B cell (primary cell): ENCODE measurements around the gene LDHAL6A. TPM values are rescaled to one million over a fixed set of nuclear protein-coding genes. Genes with fewer than 3 reads are reported as not detected.

Experiments used
- ATAC-seq: fragments of 200-7000 bp; cut with Tn5 transposase; one replicate; pipeline ENCODE4 v1.10.0; 2021; ENCODE audit warnings: low read depth, mild to moderate bottlenecking, moderate number of reproducible peaks, moderate library complexity
- CTCF ChIA-PET: fragments of 350-600 bp; sonication (Branson Sonifier 250); formaldehyde crosslinking; loops from one replicate; lab custom pipeline; 2021; ENCODE audit warnings: antibody characterized with exemption, inconsistent platforms; lab: Charles Lee
- POLR2A ChIA-PET: fragments of 350-600 bp; sonication (Branson Sonifier 250); formaldehyde crosslinking; loops from one replicate; lab custom pipeline; 2021; ENCODE audit warnings: antibody characterized with exemption; lab: Charles Lee
- DNase-seq: peaks from one replicate; pipeline ENCODE4 v3.0.0; 2013
- H2AFZ ChIP-seq: 2 replicates; pipeline ENCODE4 v1.6.1; 2012; ENCODE audit warnings: mild to moderate bottlenecking, low read depth, low read length; ENCODE audit not compliant: insufficient read depth, poor library complexity, severe bottlenecking
- H3K27ac ChIP-seq, 2 donors: 1 replicate in 1 of 2; 2 replicates in 1 of 2; pipeline ENCODE4 v1.5.1; 2012 to 2013; ENCODE audit warnings: low read length in 2 of 2, mild to moderate bottlenecking in 2 of 2, moderate library complexity in 1 of 2
- H3K27me3 ChIP-seq, 4 experiments: fragments of 200-600 bp in 1 of 4; sonication (generic) in 1 of 4; replicated peaks in 1 of 4; 1 replicate in 2 of 4; 2 replicates in 2 of 4; pipeline versions ENCODE4 v1.6.1 to v1.7.0; 2013 to 2016; ENCODE audit warnings: low read length in 3 of 4, mild to moderate bottlenecking in 2 of 4, mixed read lengths in 1 of 4, moderate library complexity in 1 of 4; ENCODE audit not compliant: insufficient read depth in 4 of 4, control insufficient read depth in 3 of 4; ENCODE audit errors: control extremely low read depth in 1 of 4
- H3K36me3 ChIP-seq, 2 experiments: replicated peaks in 1 of 2; 1 replicate in 1 of 2; 2 replicates in 1 of 2; pipeline versions ENCODE4 v1.6.1 to v1.7.1; 2013; ENCODE audit warnings: low read length in 1 of 2; ENCODE audit not compliant: insufficient read depth in 2 of 2, control insufficient read depth in 1 of 2; ENCODE audit errors: control extremely low read depth in 1 of 2, extremely low read depth in 1 of 2
- H3K4me1 ChIP-seq, 2 donors: fragments of 200-600 bp in 1 of 2; sonication (generic) in 1 of 2; 1 replicate in 1 of 2; 2 replicates in 1 of 2; pipeline versions ENCODE4 v1.5.1 to v1.6.1; 2013 to 2017; ENCODE audit warnings: low read length in 2 of 2; ENCODE audit not compliant: control insufficient read depth in 2 of 2, insufficient read depth in 2 of 2
- H3K4me2 ChIP-seq: replicated peaks from 2 replicates; pipeline ENCODE3; 2012; ENCODE audit warnings: mild to moderate bottlenecking, low read depth, low read length; ENCODE audit not compliant: poor library complexity, severe bottlenecking
- H3K4me3 ChIP-seq, 5 experiments: fragments of 200-600 bp in 1 of 5; sonication (generic) in 1 of 5; 1 replicate in 3 of 5; 2 replicates in 2 of 5; pipeline versions ENCODE4 v1.5.1 to v1.7.0; 2011 to 2016; ENCODE audit warnings: low read length in 4 of 5, mild to moderate bottlenecking in 4 of 5, low read depth in 2 of 5, control low read depth in 1 of 5, moderate library complexity in 1 of 5; ENCODE audit not compliant: insufficient read depth in 1 of 5; ENCODE audit errors: control extremely low read depth in 1 of 5, extremely low read depth in 1 of 5
- H3K79me2 ChIP-seq: fragments of 200-600 bp; sonication (generic); one replicate; pipeline ENCODE4 v1.6.0; 2016; ENCODE audit warnings: low read length; ENCODE audit not compliant: control insufficient read depth, insufficient read depth
- H3K9ac ChIP-seq: fragments of 200-600 bp; sonication (generic); 2 replicates; pipeline ENCODE4 v1.6.1; 2017; ENCODE audit warnings: mild to moderate bottlenecking, low read length, moderate library complexity
- H3K9me3 ChIP-seq, 3 donors: one replicate each; pipeline versions ENCODE4 v1.6.1 to v1.7.1; 2013; ENCODE audit warnings: low read length in 2 of 3; ENCODE audit not compliant: control insufficient read depth in 2 of 3, insufficient read depth in 1 of 3; ENCODE audit errors: control extremely low read depth in 1 of 3
- H4K20me1 ChIP-seq: 2 replicates; pipeline ENCODE4 v1.6.0; 2012; ENCODE audit warnings: mild to moderate bottlenecking, low read length; ENCODE audit not compliant: insufficient read depth, control insufficient read depth, poor library complexity, severe bottlenecking
- H3K27ac Mint-ChIP-seq: one replicate; pipeline ENCODE4 v1.8.0; 2021; ENCODE audit warnings: mixed read lengths
- H3K27me3 Mint-ChIP-seq: one replicate; pipeline ENCODE4 v1.8.0; 2021; ENCODE audit warnings: mixed read lengths
- H3K4me1 Mint-ChIP-seq: one replicate; pipeline ENCODE4 v1.8.0; 2021; ENCODE audit warnings: mixed read lengths
- H3K4me3 Mint-ChIP-seq: one replicate; pipeline ENCODE4 v1.8.0; 2021; ENCODE audit warnings: mixed read lengths
- H3K9me3 Mint-ChIP-seq: one replicate; pipeline ENCODE4 v1.8.0; 2022; ENCODE audit warnings: mixed read lengths; ENCODE audit not compliant: insufficient read depth
- EZH2 ChIP-seq: IDR thresholded peaks from 2 replicates; pipeline ENCODE4 v1.6.1; 2012; ENCODE audit warnings: borderline replicate concordance, low read depth, mild to moderate bottlenecking, moderate library complexity, low read length; ENCODE audit not compliant: insufficient read depth, poor library complexity, severe bottlenecking
- WGBS: methylation state at CpG from one replicate; pipeline ENCODE4 v1.1.5; 2013; ENCODE audit warnings: missing lambda C conversion rate; ENCODE audit not compliant: insufficient coverage; 5-methylcytosine and 5-hydroxymethylcytosine counted together
- intact Hi-C: fragments of 100-400 bp; cut with micrococcal nuclease; formaldehyde crosslinking; loops from one replicate; pipeline ENCODE4 v1.10.0; 2022
- polyA plus RNA-seq: library from polyadenylated mRNA; depleted of rRNA; stranded (reverse); fragments of >200 nt; gene quantifications from 2 replicates; pipeline ENCODE4 v1.2.3, GENCODE V29; 2012
- total RNA-seq, 2 donors: library from RNA; stranded (reverse); fragments of 120-200 nt in 1 of 2; gene quantifications; 1 replicate in 1 of 2; 2 replicates in 1 of 2; pipeline versions ENCODE4 v1.2.3 to v1.2.4, GENCODE V29; 2013 to 2022
- TF ChIP-seq, protein P1 (sequence below): fragments of 200-600 bp; IDR thresholded peaks from one replicate; pipeline ENCODE4 v1.8.0; 2022; ENCODE audit warnings: antibody characterized with exemption, mild to moderate bottlenecking

The LDHAL6A gene
- total and polyA plus RNA-seq, 2 donors (not counting 1 experiment from before 2014, with no cell fraction given) = 0.12 to 0.27 TPM

GRCh38 chr11:18419040-18419439, 36.6 kb upstream of the LDHAL6A start:
- H3K4me3 Mint-ChIP-seq = no peak overlapping the region
- no peak overlapping the region for H3K27ac Mint-ChIP-seq
- ChIA-PET POLR2A (no interaction called here), CTCF (no interaction called here)
- Histone ChIP-seq H3K27me3 (no peaks in the 10 kb centered on the region), H3K36me3 (no peaks in the 10 kb centered on the region), H4K20me1 (no peaks in the 10 kb centered on the region), H3K4me1 (no peaks in the 10 kb centered on the region), H3K9ac (no peak overlapping the region), H3K4me3 (no peak overlapping the region), H2AFZ (no peak overlapping the region), H3K9me3 (no peaks in the 10 kb centered on the region), H3K79me2 (no peaks in the 10 kb centered on the region), H3K4me2 (no peak overlapping the region), H3K27ac (no peak overlapping the region)
- intact Hi-C loops = no loop called here
- TF ChIP-seq, protein P1, sequence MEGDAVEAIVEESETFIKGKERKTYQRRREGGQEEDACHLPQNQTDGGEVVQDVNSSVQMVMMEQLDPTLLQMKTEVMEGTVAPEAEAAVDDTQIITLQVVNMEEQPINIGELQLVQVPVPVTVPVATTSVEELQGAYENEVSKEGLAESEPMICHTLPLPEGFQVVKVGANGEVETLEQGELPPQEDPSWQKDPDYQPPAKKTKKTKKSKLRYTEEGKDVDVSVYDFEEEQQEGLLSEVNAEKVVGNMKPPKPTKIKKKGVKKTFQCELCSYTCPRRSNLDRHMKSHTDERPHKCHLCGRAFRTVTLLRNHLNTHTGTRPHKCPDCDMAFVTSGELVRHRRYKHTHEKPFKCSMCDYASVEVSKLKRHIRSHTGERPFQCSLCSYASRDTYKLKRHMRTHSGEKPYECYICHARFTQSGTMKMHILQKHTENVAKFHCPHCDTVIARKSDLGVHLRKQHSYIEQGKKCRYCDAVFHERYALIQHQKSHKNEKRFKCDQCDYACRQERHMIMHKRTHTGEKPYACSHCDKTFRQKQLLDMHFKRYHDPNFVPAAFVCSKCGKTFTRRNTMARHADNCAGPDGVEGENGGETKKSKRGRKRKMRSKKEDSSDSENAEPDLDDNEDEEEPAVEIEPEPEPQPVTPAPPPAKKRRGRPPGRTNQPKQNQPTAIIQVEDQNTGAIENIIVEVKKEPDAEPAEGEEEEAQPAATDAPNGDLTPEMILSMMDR = no peak
- no peak for TF ChIP-seq EZH2
- no peaks in the 10 kb centered on the region for H3K9me3 Mint-ChIP-seq
- DNase-seq = no peak
- no peaks in the 10 kb centered on the region for H3K4me1 Mint-ChIP-seq
- no CpG with 5 or more reads among the region's 2 CpGs for WGBS
- H3K27me3 Mint-ChIP-seq = peaks cover 4% of the 10 kb centered on the region
- ATAC-seq = no peak

DNA sequence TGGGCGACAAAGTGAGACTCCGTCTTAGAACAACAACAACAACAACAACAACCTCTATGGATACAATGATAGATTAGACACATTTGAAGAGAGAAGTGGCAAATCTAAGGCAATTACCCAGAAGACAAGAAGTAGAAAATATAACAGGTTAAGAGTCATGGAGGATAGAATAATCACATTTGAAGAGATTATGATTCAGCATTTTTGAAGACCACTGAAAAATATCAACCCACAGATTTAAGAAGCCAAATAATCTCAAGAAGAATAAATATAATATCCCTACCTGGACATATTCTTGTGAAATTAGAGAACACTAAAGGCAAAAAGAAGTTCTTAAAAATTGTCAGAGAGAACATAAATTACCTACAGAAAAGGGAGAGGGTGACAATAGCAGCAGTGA, 35.6 kb upstream of the LDHAL6A start:
- WGBS = no CpG with 5 or more reads among the region's 2 CpGs
- no peak overlapping the region for H2AFZ ChIP-seq
- H3K27me3 ChIP-seq = peaks cover 0 to under 1% (median 0%) of the 10 kb centered on the region in 4 experiments
- no peak overlapping the region for H3K4me2 ChIP-seq
- DNase-seq = no peak
- no peaks in the 10 kb centered on the region for H3K36me3 ChIP-seq
- no peaks in the 10 kb centered on the region for H3K4me1 Mint-ChIP-seq
- H3K27ac ChIP-seq = no peak overlapping the region
- H3K27me3 Mint-ChIP-seq = peaks cover 4% of the 10 kb centered on the region
- H3K79me2 ChIP-seq = no peaks in the 10 kb centered on the region
- ChIA-PET POLR2A (no interaction called here), CTCF (no interaction called here)
- no peaks in the 10 kb centered on the region for H3K4me1 ChIP-seq
- H3K9ac ChIP-seq = no peak overlapping the region
- H4K20me1 ChIP-seq = no peaks in the 10 kb centered on the region
- H3K4me3 Mint-ChIP-seq = no peak overlapping the region
- ATAC-seq = no peak
- no peak overlapping the region for H3K27ac Mint-ChIP-seq
- no peaks in the 10 kb centered on the region for H3K9me3 ChIP-seq
- no peak overlapping the region for H3K4me3 ChIP-seq
- TF ChIP-seq, protein P1 = no peak
- TF ChIP-seq EZH2 = no peak
- intact Hi-C loops = no loop called here
- H3K9me3 Mint-ChIP-seq = no peaks in the 10 kb centered on the region
